ENCODE measurements around the gene HEATR9.

The HEATR9 gene

GRCh38 chr17:35816723-35817122, 52.0 kb downstream of the HEATR9 start:
- no peak for FAIRE-seq
- no peak for DNase-seq (ENCODE audit: extremely low spot score, insufficient read length, low read depth)

GRCh38 chr17:35812456-35812855, 56.2 kb downstream of the HEATR9 start:
- no peak for FAIRE-seq
- no peak for DNase-seq (ENCODE audit: extremely low spot score, insufficient read length, low read depth)

- DNase-seq (ENCODE audit: extremely low spot score, insufficient read length, low read depth), result no peak
Observed at GRCh38 chr17:35811759-35812158, 56.9 kb downstream of the HEATR9 start.

GRCh38 chr17:35809855-35810461, 58.7 kb downstream of the HEATR9 start:
- DNase-seq (ENCODE audit: extremely low spot score, insufficient read length, low read depth) (no peak), FAIRE-seq (no peak)

More at GRCh38 chr17:35811759-35812158, 56.9 kb downstream of the HEATR9 start:
- no peak for FAIRE-seq

- DNase-seq (ENCODE audit: extremely low spot score, insufficient read length, low read depth) (peak; percentile 91), FAIRE-seq (no peak)
Observed at GRCh38 chr17:35808962-35809854, 59.5 kb downstream of the HEATR9 start, which contains the start of gene TAF15. Gene TAF15, plus strand, starts transcription at chr17:35809484. Its CDS starts 86 bp downstream, at chr17:35809570.

GRCh38 chr17:35808240-35808961, 60.3 kb downstream of the HEATR9 start:
- no peak for DNase-seq (ENCODE audit: extremely low spot score, insufficient read length, low read depth)
- FAIRE-seq, result no peak

GRCh38 chr17:35807371-35808144, 61.1 kb downstream of the HEATR9 start:
- FAIRE-seq (no peak), DNase-seq (ENCODE audit: extremely low spot score, insufficient read length, low read depth) (no peak)

All from GM18507 (cell line).